T-cell (primary cell): ENCODE data around the gene ALDH9A1. TPM values are rescaled to one million over a fixed set of nuclear protein-coding genes. Genes with fewer than 3 reads are reported as not detected.

Experiments
- ATAC-seq, 4 experiments: fragments of 200-7000 bp in 3 of 4; fragments of 150-1000 bp in 1 of 4; cut with Tn5 transposase; replicated peaks in 1 of 4; 1 replicate in 3 of 4; 2 replicates in 1 of 4; pipeline ENCODE4 v1.10.0; 2021; ENCODE audit warnings: moderate library complexity in 3 of 4, mild to moderate bottlenecking in 2 of 4, moderate number of reproducible peaks in 1 of 4
- CTCF ChIA-PET, 2 donors: fragments of 300-600 bp; sonication (Branson Sonifier 250); formaldehyde crosslinking; loops; one replicate each; lab custom pipeline; 2022; ENCODE audit warnings: antibody characterized with exemption in 2 of 2; lab: Charles Lee
- POLR2A ChIA-PET, 2 donors: fragments of 300-600 bp; sonication (Branson Sonifier 250); formaldehyde crosslinking; loops; one replicate each; lab custom pipeline; 2022; ENCODE audit warnings: antibody characterized with exemption in 2 of 2; lab: Charles Lee
- DNase-seq, 35 experiments: peaks; one replicate each; pipeline versions ENCODE4 v3.0.0 to v3.0.0-alpha.2; 2013 to 2023
- H3K27ac ChIP-seq: one replicate; pipeline ENCODE4 v1.5.1; 2013; ENCODE audit warnings: low read length
- H3K27me3 ChIP-seq, 2 experiments: replicated peaks in 1 of 2; 1 replicate in 1 of 2; 2 replicates in 1 of 2; pipeline versions ENCODE4 v1.6.1 to v1.7.0; 2013; ENCODE audit warnings: low read length in 1 of 2, mixed read lengths in 1 of 2; ENCODE audit not compliant: control insufficient read depth in 2 of 2, insufficient read depth in 2 of 2; ENCODE audit errors: extremely low read depth in 1 of 2
- H3K36me3 ChIP-seq, 2 donors: 1 replicate in 1 of 2; 2 replicates in 1 of 2; pipeline versions ENCODE4 v1.6.1 to v1.7.0; 2013; ENCODE audit warnings: low read length in 1 of 2; ENCODE audit not compliant: control insufficient read depth in 2 of 2, insufficient read depth in 1 of 2; ENCODE audit errors: extremely low read depth in 1 of 2
- H3K4me1 ChIP-seq, 2 experiments: 1 replicate in 1 of 2; 2 replicates in 1 of 2; pipeline versions ENCODE4 v1.6.1 to v1.7.0; 2013; ENCODE audit warnings: low read length in 2 of 2, mixed read lengths in 1 of 2; ENCODE audit not compliant: insufficient read depth in 2 of 2, control insufficient read depth in 1 of 2; ENCODE audit errors: extremely low read depth in 1 of 2
- H3K4me3 ChIP-seq, 2 donors: 1 replicate in 1 of 2; 2 replicates in 1 of 2; pipeline versions ENCODE4 v1.5.1 to v1.7.0; 2013; ENCODE audit warnings: mild to moderate bottlenecking in 2 of 2, low read length in 1 of 2, moderate library complexity in 1 of 2; ENCODE audit not compliant: control insufficient read depth in 1 of 2; ENCODE audit errors: extremely low read depth in 1 of 2
- H3K9me3 ChIP-seq: 2 replicates; pipeline ENCODE4 v1.7.0; 2013
- H3K27ac Mint-ChIP-seq, 2 donors: one replicate each; pipeline ENCODE4 v1.8.0; 2020 to 2021; ENCODE audit warnings: mild to moderate bottlenecking in 2 of 2, mixed read lengths in 2 of 2
- H3K27me3 Mint-ChIP-seq, 2 donors: one replicate each; pipeline ENCODE4 v1.8.0; 2021 to 2022; ENCODE audit warnings: mixed read lengths in 2 of 2
- H3K36me3 Mint-ChIP-seq: one replicate; pipeline ENCODE4 v1.8.0; 2021; ENCODE audit warnings: mixed read lengths
- H3K4me1 Mint-ChIP-seq, 3 donors: one replicate each; pipeline ENCODE4 v1.8.0; 2020 to 2022; ENCODE audit warnings: mixed read lengths in 3 of 3, mild to moderate bottlenecking in 1 of 3
- H3K4me3 Mint-ChIP-seq, 3 donors: one replicate each; pipeline ENCODE4 v1.8.0; 2020 to 2022; ENCODE audit warnings: mild to moderate bottlenecking in 3 of 3, mixed read lengths in 3 of 3, moderate library complexity in 3 of 3
- H3K9me3 Mint-ChIP-seq, 3 donors: one replicate each; pipeline ENCODE4 v1.8.0; 2020 to 2022; ENCODE audit warnings: mixed read lengths in 3 of 3
- WGBS: methylation state at CpG from one replicate; pipeline ENCODE4 v1.1.5; 2013; ENCODE audit warnings: missing lambda C conversion rate; ENCODE audit not compliant: insufficient coverage; 5-methylcytosine and 5-hydroxymethylcytosine counted together
- total RNA-seq, 35 experiments: library from RNA in 6 of 35; stranded (reverse) in 6 of 35; fragments of 120-200 nt in 1 of 35; gene quantifications; one replicate each; pipeline versions ENCODE4 v1.2.1 to v1.2.4 and lab custom pipeline; 2013 to 2026

The ALDH9A1 gene
- total RNA-seq, 5 donors from 2014 or later (not counting 1 experiment from before 2014, with no cell fraction given), result 30.8 to 38.5 (median 34.7) TPM

GRCh38 chr1:165678509-165678908 lies 19.9 kb downstream of the ALDH9A1 start:
- peak in 2 of 4 experiments; percentile 53 to 59 for ATAC-seq
- Histone ChIP-seq H3K36me3 (peaks cover 3 to 68% of the 10 kb centered on the region in 2 donors), H3K27ac (no peak overlapping the region), H3K27me3 (no peaks in the 10 kb centered on the region), H3K9me3 (no peaks in the 10 kb centered on the region), H3K4me1 (peaks cover 2 to 6% of the 10 kb centered on the region in 2 experiments), H3K4me3 (no peak overlapping the region)
- Mint-ChIP-seq H3K4me3 (no peak overlapping the region), H3K9me3 (no peaks in the 10 kb centered on the region), H3K36me3 (peaks cover 67% of the 10 kb centered on the region), H3K4me1 (peaks cover 19 to 24% (median 20%) of the 10 kb centered on the region in 3 donors), H3K27me3 (no peaks in the 10 kb centered on the region), H3K27ac (peak overlapping the region; percentile 61 to 80)
- WGBS, result no CpG with 5 or more reads among the region's 2 CpGs
- ChIA-PET POLR2A (interaction anchor here in 1 of 2 donors (1.0 kb wide), 1 partner anchor 18 kb away, joined by 4 read pairs; no protein-coding TSS in a partner anchor), CTCF (no interaction called here)
- DNase-seq, result peak in 1 of 35 experiments; percentile 21

- Histone ChIP-seq H3K27me3 (no peaks in the 10 kb centered on the region), H3K27ac (no peak overlapping the region), H3K4me3 (no peak overlapping the region), H3K4me1 (peaks cover 2 to 6% of the 10 kb centered on the region in 2 experiments), H3K36me3 (peaks cover 0 to 66% of the 10 kb centered on the region in 2 donors), H3K9me3 (no peaks in the 10 kb centered on the region)
- no peak for ATAC-seq
- no peak for DNase-seq
- CTCF ChIA-PET, result no interaction called here
- no peaks in the 10 kb centered on the region for H3K9me3 Mint-ChIP-seq
- no peaks in the 10 kb centered on the region for H3K27me3 Mint-ChIP-seq
- whole genome bisulfite sequencing, result no CpG with 5 or more reads among the region's 1 CpG
- no peak overlapping the region for H3K4me3 Mint-ChIP-seq
- peaks cover 17 to 23% (median 20%) of the 10 kb centered on the region in 3 donors for H3K4me1 Mint-ChIP-seq
- H3K27ac Mint-ChIP-seq, result no peak overlapping the region
- POLR2A ChIA-PET, result no interaction called here
- H3K36me3 Mint-ChIP-seq, result peaks cover 64% of the 10 kb centered on the region
These were observed 22.6 kb downstream of the ALDH9A1 start for GRCh38 chr1:165675794-165676193.

GRCh38 chr1:165674599-165674998 lies 23.8 kb downstream of the ALDH9A1 start:
- H3K36me3 ChIP-seq, result peaks cover 0 to 62% of the 10 kb centered on the region in 2 donors
- CTCF ChIA-PET, result interaction anchor here (0.7 kb wide), 2 partner anchors 11 to 120 kb away, joined by 3 read pairs; no protein-coding TSS in a partner anchor

GRCh38 chr1:165671526-165671925 lies 26.8 kb downstream of the ALDH9A1 start:
- no peak overlapping the region for H3K27ac Mint-ChIP-seq
- H3K9me3 ChIP-seq, result no peaks in the 10 kb centered on the region
- no peaks in the 10 kb centered on the region for H3K4me1 ChIP-seq
- POLR2A ChIA-PET, result no interaction called here
- no peaks in the 10 kb centered on the region for H3K27me3 ChIP-seq
- ATAC-seq, result no peak
- no peak for DNase-seq
- CTCF ChIA-PET, result no interaction called here
- peaks cover 65% of the 10 kb centered on the region for H3K36me3 Mint-ChIP-seq
- no CpG with 5 or more reads among the region's 2 CpGs for WGBS
- H3K27ac ChIP-seq, result no peak overlapping the region
- no peaks in the 10 kb centered on the region for H3K27me3 Mint-ChIP-seq
- H3K36me3 ChIP-seq, result peaks cover 9 to 71% of the 10 kb centered on the region in 2 donors
- no peaks in the 10 kb centered on the region for H3K9me3 Mint-ChIP-seq
- peak overlapping the region in 1 of 3 donors; percentile 9 for H3K4me3 Mint-ChIP-seq
- H3K4me1 Mint-ChIP-seq, result peaks cover 0 to 4% (median 0%) of the 10 kb centered on the region in 3 donors
- H3K4me3 ChIP-seq, result no peak overlapping the region

More at GRCh38 chr1:165674599-165674998, 23.8 kb downstream of the ALDH9A1 start:
- peaks cover 62% of the 10 kb centered on the region for H3K36me3 Mint-ChIP-seq
- H3K4me3 ChIP-seq, result no peak overlapping the region
- no peaks in the 10 kb centered on the region for H3K9me3 Mint-ChIP-seq
- no peak overlapping the region for H3K4me3 Mint-ChIP-seq
- peaks cover 2 to 6% of the 10 kb centered on the region in 2 experiments for H3K4me1 ChIP-seq
- POLR2A ChIA-PET, result no interaction called here
- no peaks in the 10 kb centered on the region for H3K27me3 Mint-ChIP-seq
- DNase-seq (no peak), ATAC-seq (no peak)
- H3K27ac Mint-ChIP-seq, result no peak overlapping the region
- no peaks in the 10 kb centered on the region for H3K9me3 ChIP-seq
- WGBS, result 96% methylated on average over 4 of the region's 8 CpGs
- no peaks in the 10 kb centered on the region for H3K27me3 ChIP-seq
- H3K4me1 Mint-ChIP-seq, result peaks cover 14 to 19% (median 14%) of the 10 kb centered on the region in 3 donors
- H3K27ac ChIP-seq, result no peak overlapping the region

GRCh38 chr1:165668184-165668583 lies 30.2 kb downstream of the ALDH9A1 start:
- 80% methylated on average over 1 of the region's 3 CpGs for WGBS
- no peak for ATAC-seq

GRCh38 chr1:165666152-165666825 lies 32.1 kb downstream of the ALDH9A1 start:
- H3K27ac ChIP-seq, result no peak overlapping the region
- ATAC-seq (no peak), DNase-seq (no peak)
- H3K4me1 ChIP-seq, result no peaks in the 10 kb centered on the region
- Mint-ChIP-seq H3K27me3 (no peaks in the 10 kb centered on the region), H3K9me3 (no peaks in the 10 kb centered on the region), H3K36me3 (peaks cover 66% of the 10 kb centered on the region), H3K4me3 (no peak overlapping the region), H3K27ac (peak overlapping the region in 1 of 2 donors; percentile 23), H3K4me1 (peaks cover 0 to 2% (median 2%) of the 10 kb centered on the region in 3 donors)
- WGBS, result no CpG with 5 or more reads among the region's 5 CpGs
- peaks cover 16 to 93% of the 10 kb centered on the region in 2 donors for H3K36me3 ChIP-seq
- H3K4me3 ChIP-seq, result no peak overlapping the region
- no peaks in the 10 kb centered on the region for H3K27me3 ChIP-seq
- no peaks in the 10 kb centered on the region for H3K9me3 ChIP-seq
- ChIA-PET CTCF (no interaction called here), POLR2A (no interaction called here)

More at GRCh38 chr1:165668184-165668583, 30.2 kb downstream of the ALDH9A1 start:
- DNase-seq, result no peak
- Histone ChIP-seq H3K4me3 (no peak overlapping the region), H3K27ac (no peak overlapping the region), H3K4me1 (no peaks in the 10 kb centered on the region), H3K27me3 (no peaks in the 10 kb centered on the region), H3K9me3 (no peaks in the 10 kb centered on the region), H3K36me3 (peaks cover 16 to 86% of the 10 kb centered on the region in 2 donors)
- CTCF ChIA-PET, result no interaction called here
- Mint-ChIP-seq H3K9me3 (no peaks in the 10 kb centered on the region), H3K36me3 (peaks cover 65% of the 10 kb centered on the region), H3K27me3 (no peaks in the 10 kb centered on the region), H3K27ac (peak overlapping the region in 1 of 2 donors; percentile 3), H3K4me3 (no peak overlapping the region), H3K4me1 (peaks cover 0 to 2% (median 2%) of the 10 kb centered on the region in 3 donors)
- POLR2A ChIA-PET, result interaction anchor here in 1 of 2 donors (0.6 kb wide), 1 partner anchor 36 kb away, joined by 7 read pairs; no protein-coding TSS in a partner anchor
